Lower lobe of right lung (tissue), 2 donors: ENCODE results near the gene CDC40. TPM values are rescaled to one million over a fixed set of nuclear protein-coding genes. Genes with fewer than 3 reads are reported as not detected.

ENCODE experiments used
- ATAC-seq, 2 donors: fragments of 200-7000 bp; cut with Tn5 transposase; one replicate each; pipeline ENCODE4 v1.9.1; 2020 to 2022; ENCODE audit warnings: mild to moderate bottlenecking in 2 of 2, moderate library complexity in 2 of 2
- DNase-seq: peaks from one replicate; pipeline ENCODE4 v3.0.0-alpha.2; 2020
- H3K27ac ChIP-seq: fragments of 200-600 bp; one replicate; pipeline ENCODE4 v1.8.0; 2022
- H3K27me3 ChIP-seq: fragments of 200-600 bp; one replicate; pipeline ENCODE4 v1.8.0; 2022; ENCODE audit warnings: low read depth
- H3K36me3 ChIP-seq: fragments of 200-600 bp; one replicate; pipeline ENCODE4 v1.8.0; 2022; ENCODE audit warnings: mild to moderate bottlenecking
- H3K4me1 ChIP-seq: fragments of 200-600 bp; one replicate; pipeline ENCODE4 v1.8.0; 2022
- H3K4me3 ChIP-seq: fragments of 200-600 bp; one replicate; pipeline ENCODE4 v1.8.0; 2022; ENCODE audit warnings: mild to moderate bottlenecking
- H3K9me3 ChIP-seq: fragments of 200-600 bp; one replicate; pipeline ENCODE4 v1.8.0; 2022
- intact Hi-C: fragments of 100-400 bp; cut with DNase I; formaldehyde crosslinking; loops from one replicate; pipeline ENCODE4 v1.11.0; 2022
- total RNA-seq: library from RNA; stranded (reverse); fragmentation: NEBNext Ultra II Directional; extraction: Animal tissue kit (Norgen Biotek cat#: 25700); gene quantifications from one replicate; pipeline ENCODE4 v1.2.1, GENCODE V29; 2021
- TF ChIP-seq, protein P1 (sequence below): fragments of 200-600 bp; IDR thresholded peaks from one replicate; pipeline ENCODE4 v1.8.0; 2022; ENCODE audit warnings: antibody characterized with exemption, mild to moderate bottlenecking
- donor health status: DM: no; HTN: yes; CAD: no; lungs with severe emphysema.

CDC40 gene
- total RNA-seq, 1 donor from 2014 or later: 27.9 TPM

DNA sequence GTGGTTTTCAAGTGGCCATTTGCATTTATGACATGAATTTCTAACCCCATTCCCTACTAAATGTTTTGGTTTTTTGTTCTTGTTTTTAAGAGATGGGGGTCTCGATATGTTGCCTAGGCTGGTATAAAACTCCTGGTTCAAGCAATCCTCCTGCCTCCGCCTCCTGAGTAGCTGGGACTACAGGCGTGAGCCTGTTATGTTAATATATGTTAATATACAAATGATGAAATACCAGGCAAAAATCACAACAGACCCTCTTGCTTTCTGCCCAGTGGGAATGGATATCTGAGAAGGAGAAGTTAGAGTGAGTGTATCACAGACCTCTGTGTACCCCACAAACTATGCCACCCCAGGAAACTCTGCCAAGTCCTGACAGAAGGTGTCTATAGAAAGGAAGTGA lies 66.2 kb downstream of the CDC40 start:
- Histone ChIP-seq H3K9me3 (no peaks in the 10 kb centered on the region), H3K27me3 (no peaks in the 10 kb centered on the region), H3K4me1 (no peaks in the 10 kb centered on the region), H3K27ac (no peak overlapping the region), H3K36me3 (no peaks in the 10 kb centered on the region), H3K4me3 (no peak overlapping the region)
- TF ChIP-seq, protein P1, sequence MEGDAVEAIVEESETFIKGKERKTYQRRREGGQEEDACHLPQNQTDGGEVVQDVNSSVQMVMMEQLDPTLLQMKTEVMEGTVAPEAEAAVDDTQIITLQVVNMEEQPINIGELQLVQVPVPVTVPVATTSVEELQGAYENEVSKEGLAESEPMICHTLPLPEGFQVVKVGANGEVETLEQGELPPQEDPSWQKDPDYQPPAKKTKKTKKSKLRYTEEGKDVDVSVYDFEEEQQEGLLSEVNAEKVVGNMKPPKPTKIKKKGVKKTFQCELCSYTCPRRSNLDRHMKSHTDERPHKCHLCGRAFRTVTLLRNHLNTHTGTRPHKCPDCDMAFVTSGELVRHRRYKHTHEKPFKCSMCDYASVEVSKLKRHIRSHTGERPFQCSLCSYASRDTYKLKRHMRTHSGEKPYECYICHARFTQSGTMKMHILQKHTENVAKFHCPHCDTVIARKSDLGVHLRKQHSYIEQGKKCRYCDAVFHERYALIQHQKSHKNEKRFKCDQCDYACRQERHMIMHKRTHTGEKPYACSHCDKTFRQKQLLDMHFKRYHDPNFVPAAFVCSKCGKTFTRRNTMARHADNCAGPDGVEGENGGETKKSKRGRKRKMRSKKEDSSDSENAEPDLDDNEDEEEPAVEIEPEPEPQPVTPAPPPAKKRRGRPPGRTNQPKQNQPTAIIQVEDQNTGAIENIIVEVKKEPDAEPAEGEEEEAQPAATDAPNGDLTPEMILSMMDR: no peak
- intact Hi-C loops: no loop called here
- DNase-seq: no peak
- ATAC-seq: no peak

DNA sequence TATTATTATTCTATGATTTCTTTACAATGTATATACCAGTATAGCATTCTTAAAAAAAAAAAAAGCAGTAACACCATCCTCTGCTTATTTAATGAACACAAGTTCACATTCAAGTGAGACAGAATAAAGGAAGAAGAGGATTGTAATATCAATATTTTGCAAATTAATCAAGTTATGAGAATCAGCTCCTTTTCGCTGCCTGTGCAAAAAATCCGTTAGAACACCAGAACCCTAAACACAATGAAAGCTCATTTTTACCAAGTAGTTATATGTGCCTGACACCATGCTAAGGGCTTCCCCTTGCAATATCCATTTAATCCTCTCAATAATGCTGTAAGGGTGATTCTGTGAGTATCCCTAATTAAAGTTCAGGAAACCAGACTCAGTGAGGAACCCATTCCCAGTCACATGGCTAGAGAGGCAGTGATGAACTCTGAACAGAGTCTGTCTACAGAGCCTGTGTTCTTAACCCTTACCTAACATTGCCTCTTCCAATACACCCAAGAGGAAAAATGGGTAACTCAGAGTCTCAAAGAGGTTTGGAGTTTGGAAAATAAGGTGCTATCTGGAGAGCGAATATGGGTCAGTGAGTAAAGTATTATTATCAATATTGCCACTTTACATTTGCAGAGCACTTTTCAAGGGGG lies 66.8 kb downstream of the CDC40 start:
- DNase-seq (no peak), ATAC-seq (no peak)
- H3K9me3 ChIP-seq: no peaks in the 10 kb centered on the region
- no peak overlapping the region for H3K4me3 ChIP-seq
- no peaks in the 10 kb centered on the region for H3K36me3 ChIP-seq
- TF ChIP-seq, protein P1: no peak
- H3K4me1 ChIP-seq: no peaks in the 10 kb centered on the region
- intact Hi-C loops: no loop called here
- H3K27me3 ChIP-seq: no peaks in the 10 kb centered on the region
- no peak overlapping the region for H3K27ac ChIP-seq

DNA sequence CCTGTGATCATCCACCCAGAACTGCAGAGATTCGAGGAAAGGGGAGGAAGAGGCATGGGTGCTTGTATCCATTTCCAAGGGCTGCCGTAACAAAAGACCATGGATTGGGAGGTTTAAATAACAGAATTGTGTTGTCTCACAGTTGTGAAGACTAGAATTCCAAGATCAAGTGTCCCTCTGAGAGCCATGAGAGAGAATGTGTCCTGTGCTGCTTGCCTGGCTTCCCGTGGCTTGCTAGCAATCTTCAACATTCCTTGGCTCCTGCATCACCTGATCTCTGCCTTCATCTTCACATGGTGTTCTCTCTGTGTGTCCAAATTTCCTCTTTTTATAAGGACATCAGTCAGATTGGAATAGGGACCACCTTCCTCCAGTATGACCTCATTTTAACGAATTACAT lies 69.8 kb downstream of the CDC40 start:
- Histone ChIP-seq H3K9me3 (no peaks in the 10 kb centered on the region), H3K4me1 (no peaks in the 10 kb centered on the region), H3K36me3 (no peaks in the 10 kb centered on the region), H3K4me3 (no peak overlapping the region), H3K27ac (no peak overlapping the region), H3K27me3 (no peaks in the 10 kb centered on the region)
- TF ChIP-seq, protein P1: no peak
- DNase-seq (no peak), ATAC-seq (no peak)
- intact Hi-C loops: no loop called here

DNA sequence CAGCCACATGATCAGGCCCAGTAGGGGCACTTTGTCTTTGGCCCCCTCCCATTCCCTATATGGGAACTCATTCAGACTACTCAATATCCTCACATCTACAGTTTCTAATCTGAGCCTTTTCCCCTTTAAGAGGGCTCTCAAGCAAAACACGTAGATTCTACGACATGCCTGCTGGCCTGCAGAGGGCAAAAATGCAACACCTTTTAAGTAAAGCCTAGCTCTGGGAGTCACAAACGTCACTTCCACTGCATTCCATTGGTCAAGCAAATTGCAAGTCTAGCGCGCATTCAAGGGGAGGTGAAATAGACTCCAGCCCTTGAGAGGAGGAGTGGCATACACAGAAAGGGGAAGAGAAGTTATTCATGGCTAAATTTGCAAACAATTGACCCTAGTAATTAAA lies 70.6 kb downstream of the CDC40 start:
- DNase-seq (no peak), ATAC-seq (no peak)
- TF ChIP-seq, protein P1: no peak
- no peaks in the 10 kb centered on the region for H3K9me3 ChIP-seq
- H3K4me3 ChIP-seq: no peak overlapping the region
- H3K27ac ChIP-seq: no peak overlapping the region
- no peaks in the 10 kb centered on the region for H3K27me3 ChIP-seq
- intact Hi-C loops: no loop called here
- no peaks in the 10 kb centered on the region for H3K4me1 ChIP-seq
- no peaks in the 10 kb centered on the region for H3K36me3 ChIP-seq

DNA sequence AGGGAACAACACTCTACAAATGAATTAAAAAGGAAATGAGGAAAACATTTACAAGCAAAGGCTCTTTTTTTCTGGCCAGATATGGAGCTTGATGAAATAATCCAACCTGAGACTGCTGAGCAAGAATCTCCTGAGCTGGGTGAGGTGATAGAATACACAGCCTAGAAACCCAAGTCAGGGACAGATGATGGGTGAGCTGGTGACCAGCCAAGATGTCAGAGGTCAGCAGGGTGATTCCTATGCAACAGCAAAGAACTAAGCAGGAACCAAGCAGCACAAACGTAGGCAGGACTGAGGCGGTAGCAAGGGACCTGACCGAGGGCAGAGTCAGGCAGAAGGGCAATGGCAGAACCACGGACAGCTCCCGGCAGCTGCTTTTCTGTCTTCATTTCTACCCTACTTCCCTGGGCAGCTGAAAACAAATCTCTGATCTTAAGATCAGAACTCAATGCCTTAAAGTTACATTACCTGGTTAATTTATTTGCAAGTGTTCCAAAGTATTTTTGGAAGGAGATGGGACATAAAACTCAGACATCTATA lies 75.1 kb downstream of the CDC40 start:
- no peaks in the 10 kb centered on the region for H3K27me3 ChIP-seq
- TF ChIP-seq, protein P1: no peak
- intact Hi-C loops: no loop called here
- H3K4me1 ChIP-seq: no peaks in the 10 kb centered on the region
- H3K36me3 ChIP-seq: no peaks in the 10 kb centered on the region
- no peaks in the 10 kb centered on the region for H3K9me3 ChIP-seq
- DNase-seq (no peak), ATAC-seq (no peak)
- no peak overlapping the region for H3K4me3 ChIP-seq
- no peak overlapping the region for H3K27ac ChIP-seq
